Gastroesophageal sphincter (tissue), 4 donors: ENCODE results near the gene KCNMB1. TPM values are rescaled to one million over a fixed set of nuclear protein-coding genes. Genes with fewer than 3 reads are reported as not detected.
A peak's percentile ranks its signal among the peaks of the same experiment; 100 is the strongest.

Source experiments
- ATAC-seq: fragments of 150-250 bp; one replicate; pipeline ENCODE4 v1.9.1; 2016; ENCODE audit warnings: mild to moderate bottlenecking, moderate library complexity
- H3K27ac ChIP-seq, 4 donors: fragments of 200-600 bp; sonication (generic) in 3 of 4; 1 replicate in 3 of 4; 2 replicates in 1 of 4; pipeline ENCODE4 v1.5.1; 2016 to 2019
- H3K27me3 ChIP-seq: fragments of 200-600 bp; sonication (generic); one replicate; pipeline ENCODE4 v1.5.1; 2019
- H3K36me3 ChIP-seq, 2 donors: fragments of 200-600 bp; sonication (generic); one replicate each; pipeline ENCODE4 v1.5.1; 2019; ENCODE audit warnings: control low read depth in 1 of 2
- H3K4me1 ChIP-seq, 3 donors: fragments of 200-600 bp; sonication (generic); 1 replicate in 2 of 3; 2 replicates in 1 of 3; pipeline ENCODE4 v1.5.1; 2016 to 2019; ENCODE audit warnings: control low read depth in 2 of 3
- H3K4me3 ChIP-seq, 2 donors: fragments of 200-600 bp; sonication (generic); one replicate each; pipeline ENCODE4 v1.5.1; 2019; ENCODE audit warnings: mild to moderate bottlenecking in 1 of 2, moderate library complexity in 1 of 2
- H3K9me3 ChIP-seq, 3 donors: fragments of 200-600 bp; sonication (generic); one replicate each; pipeline ENCODE4 v1.5.1; 2017 to 2019; ENCODE audit warnings: control low read depth in 2 of 3
- EP300 ChIP-seq: sonication (generic); formaldehyde crosslinking; IDR thresholded peaks from one replicate; pipeline ENCODE4 v1.6.1; 2017; ENCODE audit warnings: antibody characterized with exemption, mild to moderate bottlenecking
- POLR2A ChIP-seq, 2 donors: fragments of 450-650 bp; IDR thresholded peaks; one replicate each; pipeline ENCODE4 v1.6.1; 2017; ENCODE audit warnings: antibody characterized with exemption in 2 of 2, mild to moderate bottlenecking in 2 of 2, moderate library complexity in 1 of 2
- POLR2AphosphoS5 ChIP-seq: sonication (generic); formaldehyde crosslinking; IDR thresholded peaks from one replicate; pipeline ENCODE4 v1.6.1; 2017; ENCODE audit warnings: antibody characterized with exemption
- WGBS, 2 donors: methylation state at CpG; one replicate each; pipeline ENCODE4 v1.1.5; 2018; ENCODE audit warnings: low coverage in 1 of 2; 5-methylcytosine and 5-hydroxymethylcytosine counted together
- total RNA-seq, 4 donors: library from RNA; depleted of rRNA; stranded (reverse); fragments of >200 nt; gene quantifications; one replicate each; pipeline ENCODE4 v1.1.0, GENCODE V29; 2016
- TF ChIP-seq, protein P1 (sequence below), 4 experiments: fragments of 200-600 bp in 2 of 4; fragments of 450-650 bp in 2 of 4; sonication (generic) in 1 of 4; IDR thresholded peaks; one replicate each; pipeline ENCODE4 v1.5.1; 2017 to 2019; ENCODE audit warnings: antibody characterized with exemption in 4 of 4, mild to moderate bottlenecking in 2 of 4, moderate library complexity in 2 of 4

The KCNMB1 gene
- total RNA-seq, 4 donors from 2014 or later: 38.0 to 78.3 (median 66.6) TPM

DNA sequence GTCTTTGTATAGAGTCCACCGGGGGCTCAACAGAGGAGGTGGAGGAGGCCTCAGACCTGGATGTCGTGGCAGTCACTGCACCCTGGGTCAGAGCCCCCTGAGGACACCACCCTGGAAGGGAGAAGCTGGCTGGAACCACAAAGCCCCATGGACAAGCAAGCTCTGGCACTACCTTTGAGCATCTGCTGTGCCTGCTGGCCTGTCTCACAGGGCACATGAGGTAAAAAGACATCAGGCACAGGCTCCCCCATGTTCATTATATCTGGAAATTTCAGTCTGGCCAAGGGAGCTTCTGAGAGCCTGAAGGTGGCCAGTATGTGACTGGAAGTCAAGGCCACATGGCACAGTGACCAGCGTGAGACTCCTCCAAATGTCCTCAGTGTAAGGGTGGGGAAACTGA is 22.9 kb downstream of the KCNMB1 start:
- H3K27me3 ChIP-seq: no peaks in the 10 kb centered on the region
- H3K27ac ChIP-seq: no peak overlapping the region
- no peak for ATAC-seq
- H3K4me3 ChIP-seq: no peak overlapping the region
- WGBS, 2 donors: no CpG with 5 or more reads among the region's 3 CpGs
- no peak for TF ChIP-seq EP300
- TF ChIP-seq POLR2AphosphoS5: no peak
- TF ChIP-seq, protein P1, sequence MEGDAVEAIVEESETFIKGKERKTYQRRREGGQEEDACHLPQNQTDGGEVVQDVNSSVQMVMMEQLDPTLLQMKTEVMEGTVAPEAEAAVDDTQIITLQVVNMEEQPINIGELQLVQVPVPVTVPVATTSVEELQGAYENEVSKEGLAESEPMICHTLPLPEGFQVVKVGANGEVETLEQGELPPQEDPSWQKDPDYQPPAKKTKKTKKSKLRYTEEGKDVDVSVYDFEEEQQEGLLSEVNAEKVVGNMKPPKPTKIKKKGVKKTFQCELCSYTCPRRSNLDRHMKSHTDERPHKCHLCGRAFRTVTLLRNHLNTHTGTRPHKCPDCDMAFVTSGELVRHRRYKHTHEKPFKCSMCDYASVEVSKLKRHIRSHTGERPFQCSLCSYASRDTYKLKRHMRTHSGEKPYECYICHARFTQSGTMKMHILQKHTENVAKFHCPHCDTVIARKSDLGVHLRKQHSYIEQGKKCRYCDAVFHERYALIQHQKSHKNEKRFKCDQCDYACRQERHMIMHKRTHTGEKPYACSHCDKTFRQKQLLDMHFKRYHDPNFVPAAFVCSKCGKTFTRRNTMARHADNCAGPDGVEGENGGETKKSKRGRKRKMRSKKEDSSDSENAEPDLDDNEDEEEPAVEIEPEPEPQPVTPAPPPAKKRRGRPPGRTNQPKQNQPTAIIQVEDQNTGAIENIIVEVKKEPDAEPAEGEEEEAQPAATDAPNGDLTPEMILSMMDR (IDR thresholded peaks at IDR 0.05): no peak
- H3K4me1 ChIP-seq: peaks cover 0 to 23% (median 10%) of the 10 kb centered on the region in 3 donors
- H3K36me3 ChIP-seq: no peaks in the 10 kb centered on the region
- H3K9me3 ChIP-seq: no peaks in the 10 kb centered on the region

DNA sequence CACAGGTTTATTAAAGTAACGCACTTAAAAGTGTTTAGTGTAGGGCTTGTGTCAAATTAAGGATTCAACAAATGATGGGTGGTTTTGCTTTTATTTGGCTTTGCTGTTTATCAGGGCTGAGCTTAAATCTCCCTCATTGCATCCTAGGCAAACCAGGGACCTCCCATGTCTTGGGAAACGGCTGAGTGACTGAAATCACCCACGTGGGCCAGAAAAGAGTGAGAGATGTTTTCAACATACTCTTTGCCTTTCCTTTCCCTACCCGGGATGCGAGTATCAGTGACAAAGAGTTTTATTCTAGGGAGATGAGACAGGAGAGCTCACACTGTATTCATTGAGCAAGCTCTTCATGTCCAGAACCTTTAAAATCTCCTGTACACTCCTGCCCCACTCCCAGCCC is 23.3 kb downstream of the KCNMB1 start:
- Histone ChIP-seq H3K4me3 (no peak overlapping the region), H3K27ac (no peak overlapping the region), H3K27me3 (no peaks in the 10 kb centered on the region), H3K9me3 (no peaks in the 10 kb centered on the region), H3K36me3 (no peaks in the 10 kb centered on the region), H3K4me1 (peaks cover 0 to 27% (median 10%) of the 10 kb centered on the region in 3 donors)
- 92 to 100% methylated on average over 1 to 5 of the region's 5 CpGs for WGBS, 2 donors
- no peak for ATAC-seq
- no peak for TF ChIP-seq POLR2A (IDR thresholded peaks at IDR 0.05)
- TF ChIP-seq EP300: no peak
- TF ChIP-seq, protein P1 (IDR thresholded peaks at IDR 0.05): no peak
- no peak for TF ChIP-seq POLR2AphosphoS5

DNA sequence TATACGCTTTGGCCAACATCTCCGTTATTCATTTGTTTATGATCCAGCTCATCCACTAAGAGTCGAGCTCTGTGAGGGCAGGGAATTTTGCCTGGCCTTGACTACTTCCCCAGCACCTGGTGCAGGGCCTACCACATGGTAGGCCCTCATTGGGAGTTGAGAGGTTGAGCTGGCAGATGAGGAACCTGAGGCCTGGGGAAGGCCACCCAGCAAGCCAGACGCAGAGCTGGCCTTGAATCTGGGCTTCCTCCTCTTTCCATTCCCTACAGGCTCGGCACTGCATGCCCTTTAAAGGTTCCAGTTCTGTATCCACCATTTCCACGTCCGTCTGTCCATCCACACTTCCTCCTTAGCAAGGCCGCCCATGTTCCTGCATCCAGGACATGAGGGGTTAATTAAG is 24.2 kb downstream of the KCNMB1 start:
- Histone ChIP-seq H3K4me1 (peaks cover 0 to 34% (median 10%) of the 10 kb centered on the region in 3 donors), H3K27me3 (no peaks in the 10 kb centered on the region), H3K27ac (no peak overlapping the region), H3K4me3 (no peak overlapping the region), H3K9me3 (no peaks in the 10 kb centered on the region), H3K36me3 (no peaks in the 10 kb centered on the region)
- WGBS, 2 donors: 90 to 98% methylated on average over 5 of the region's 8 CpGs
- TF ChIP-seq POLR2AphosphoS5: no peak
- no peak for TF ChIP-seq EP300
- TF ChIP-seq, protein P1 (IDR thresholded peaks at IDR 0.05): no peak
- no peak for ATAC-seq

DNA sequence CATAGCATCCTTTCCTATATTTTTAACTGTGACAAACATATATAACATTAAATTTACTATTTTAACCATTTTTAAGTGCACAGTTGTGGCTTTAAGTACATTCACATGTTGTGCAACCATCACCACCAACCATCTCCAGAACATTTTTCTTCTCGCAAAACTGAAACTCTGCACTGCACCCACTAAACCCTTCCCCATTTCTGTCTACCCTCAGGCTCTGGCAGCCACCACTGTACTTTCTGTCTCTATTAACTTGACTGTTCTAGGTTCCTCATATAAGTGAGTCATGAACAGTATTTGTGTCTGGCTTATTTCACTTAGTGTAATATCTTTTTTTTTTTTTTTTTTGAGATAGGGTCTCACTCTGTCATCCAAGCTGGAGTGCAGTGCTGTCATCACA is 25.5 kb downstream of the KCNMB1 start:
- Histone ChIP-seq H3K27me3 (no peaks in the 10 kb centered on the region), H3K9me3 (no peaks in the 10 kb centered on the region), H3K4me3 (no peak overlapping the region), H3K36me3 (no peaks in the 10 kb centered on the region), H3K27ac (peak overlapping the region in 1 of 4 donors; percentile 69), H3K4me1 (peaks cover 0 to 45% (median 13%) of the 10 kb centered on the region in 3 donors)
- ATAC-seq: peak; percentile 46
- 85 to 88% methylated on average over 1 of the region's 1 CpG for WGBS, 2 donors
- TF ChIP-seq POLR2AphosphoS5 (no peak), POLR2A (IDR thresholded peaks at IDR 0.05) (no peak)
- TF ChIP-seq, protein P1 (IDR thresholded peaks at IDR 0.05): no peak

DNA sequence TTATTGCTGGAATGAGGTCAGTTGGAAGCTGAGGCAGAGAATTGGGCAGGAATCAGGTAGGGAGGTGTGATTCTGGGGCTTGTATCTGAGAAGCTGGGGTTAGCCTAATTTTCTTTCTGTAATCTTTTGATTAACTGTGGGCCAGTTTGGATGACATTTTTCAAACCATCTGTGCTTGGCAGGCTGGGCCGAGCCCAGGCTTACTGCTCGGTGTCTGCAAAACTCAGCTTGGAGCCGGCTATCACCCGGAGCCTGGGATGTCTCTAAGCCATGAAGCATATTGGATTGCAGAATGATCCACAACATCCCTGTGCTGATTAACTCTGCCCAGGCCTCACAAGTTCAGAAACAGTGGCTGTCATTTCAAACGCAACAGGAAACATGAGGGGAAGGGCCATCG is 26.5 kb downstream of the KCNMB1 start:
- H3K27me3 ChIP-seq: no peaks in the 10 kb centered on the region
- no peak for ATAC-seq
- H3K4me3 ChIP-seq: no peak overlapping the region
- WGBS, 2 donors: 79% methylated on average over 6 of the region's 6 CpGs; no CpG with 5 or more reads in 1 of the 2 donors
- no peaks in the 10 kb centered on the region for H3K9me3 ChIP-seq
- H3K4me1 ChIP-seq: peaks cover 0 to 54% (median 19%) of the 10 kb centered on the region in 3 donors
- H3K36me3 ChIP-seq: no peaks in the 10 kb centered on the region
- TF ChIP-seq, protein P1 (IDR thresholded peaks at IDR 0.05): no peak
- no peak for TF ChIP-seq EP300
- peak overlapping the region in 3 of 4 donors; percentile 55 to 69 (median 63) for H3K27ac ChIP-seq
